Coronary artery (tissue), 2 donors: ENCODE results near the gene UNK.
A peak's percentile ranks its signal among the peaks of the same experiment; 100 is the strongest.
"Not testable (repeated sequence)": the region's sequence is repeated elsewhere in the genome, so short reads cannot be mapped to it uniquely, and the experiment has no call there.

Experiments
- DNase-seq: peaks from one replicate; pipeline ENCODE4 v3.0.0-alpha.2; 2017; ENCODE audit warnings: low spot score
- H3K27ac ChIP-seq, 2 donors: fragments of 200-600 bp; sonication (generic); one replicate each; pipeline ENCODE4 v1.5.1; 2016 to 2019
- H3K4me3 ChIP-seq: fragments of 200-600 bp; sonication (generic); 2 replicates; pipeline ENCODE4 v1.5.1; 2016; ENCODE audit warnings: mild to moderate bottlenecking, moderate library complexity
- TF ChIP-seq, protein P1 (sequence below): fragments of 200-600 bp; sonication (generic); IDR thresholded peaks from one replicate; pipeline ENCODE4 v1.5.1; 2019; ENCODE audit warnings: antibody characterized with exemption

UNK gene

DNA sequence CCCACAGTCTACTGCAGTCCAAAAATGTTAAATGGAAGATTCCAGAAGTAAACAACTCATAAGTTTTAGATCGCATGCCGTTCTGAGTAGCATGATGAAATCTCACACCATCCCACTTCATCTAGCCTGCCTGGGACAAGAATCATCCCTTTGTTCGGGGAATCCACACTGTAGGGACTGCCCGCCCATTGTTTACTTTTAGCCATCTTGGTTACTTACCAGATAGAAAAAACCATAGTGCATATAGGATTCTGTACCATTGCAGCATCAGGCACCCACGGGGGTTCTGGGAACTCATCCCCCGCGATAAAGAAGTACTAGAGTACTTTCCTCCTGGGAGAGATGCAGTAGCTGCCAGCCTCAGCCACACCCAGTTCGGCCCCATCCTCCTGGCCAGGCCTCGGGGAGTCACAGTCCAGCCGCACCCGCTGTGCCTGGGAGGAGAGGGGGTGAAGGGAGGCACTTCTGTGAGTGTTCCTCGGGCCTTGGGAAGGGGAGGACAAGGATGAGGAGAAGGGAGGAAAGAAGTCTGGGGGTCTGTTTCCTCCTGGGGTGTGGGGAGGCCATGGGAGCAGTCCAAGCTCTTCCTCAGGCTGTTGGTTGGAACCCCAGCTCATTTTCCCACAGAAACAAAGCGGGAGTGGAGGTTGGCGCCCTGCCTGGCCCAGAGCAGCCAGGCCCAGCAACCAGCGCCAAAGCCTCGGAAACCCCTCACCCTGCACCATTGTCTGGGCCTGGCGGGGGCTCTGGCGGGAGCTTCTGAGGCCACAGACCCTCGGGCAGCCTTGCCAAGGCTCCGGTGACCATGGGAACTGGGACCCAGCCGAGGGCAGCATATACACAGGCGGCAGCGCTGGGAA is 84.9 kb downstream of the UNK start:
- H3K4me3 ChIP-seq, result peak overlapping the region; percentile 60
- peak; percentile 87 for DNase-seq
- H3K27ac ChIP-seq, result peak overlapping the region; percentile 92 to 94
- TF ChIP-seq, protein P1, sequence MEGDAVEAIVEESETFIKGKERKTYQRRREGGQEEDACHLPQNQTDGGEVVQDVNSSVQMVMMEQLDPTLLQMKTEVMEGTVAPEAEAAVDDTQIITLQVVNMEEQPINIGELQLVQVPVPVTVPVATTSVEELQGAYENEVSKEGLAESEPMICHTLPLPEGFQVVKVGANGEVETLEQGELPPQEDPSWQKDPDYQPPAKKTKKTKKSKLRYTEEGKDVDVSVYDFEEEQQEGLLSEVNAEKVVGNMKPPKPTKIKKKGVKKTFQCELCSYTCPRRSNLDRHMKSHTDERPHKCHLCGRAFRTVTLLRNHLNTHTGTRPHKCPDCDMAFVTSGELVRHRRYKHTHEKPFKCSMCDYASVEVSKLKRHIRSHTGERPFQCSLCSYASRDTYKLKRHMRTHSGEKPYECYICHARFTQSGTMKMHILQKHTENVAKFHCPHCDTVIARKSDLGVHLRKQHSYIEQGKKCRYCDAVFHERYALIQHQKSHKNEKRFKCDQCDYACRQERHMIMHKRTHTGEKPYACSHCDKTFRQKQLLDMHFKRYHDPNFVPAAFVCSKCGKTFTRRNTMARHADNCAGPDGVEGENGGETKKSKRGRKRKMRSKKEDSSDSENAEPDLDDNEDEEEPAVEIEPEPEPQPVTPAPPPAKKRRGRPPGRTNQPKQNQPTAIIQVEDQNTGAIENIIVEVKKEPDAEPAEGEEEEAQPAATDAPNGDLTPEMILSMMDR, result no peak

GRCh38 chr17:75870228-75870627 is 85.6 kb downstream of the UNK start:
- Histone ChIP-seq H3K27ac (peak overlapping the region; percentile 92 to 94), H3K4me3 (peak overlapping the region; percentile 60)
- DNase-seq, result not testable (repeated sequence)

DNA sequence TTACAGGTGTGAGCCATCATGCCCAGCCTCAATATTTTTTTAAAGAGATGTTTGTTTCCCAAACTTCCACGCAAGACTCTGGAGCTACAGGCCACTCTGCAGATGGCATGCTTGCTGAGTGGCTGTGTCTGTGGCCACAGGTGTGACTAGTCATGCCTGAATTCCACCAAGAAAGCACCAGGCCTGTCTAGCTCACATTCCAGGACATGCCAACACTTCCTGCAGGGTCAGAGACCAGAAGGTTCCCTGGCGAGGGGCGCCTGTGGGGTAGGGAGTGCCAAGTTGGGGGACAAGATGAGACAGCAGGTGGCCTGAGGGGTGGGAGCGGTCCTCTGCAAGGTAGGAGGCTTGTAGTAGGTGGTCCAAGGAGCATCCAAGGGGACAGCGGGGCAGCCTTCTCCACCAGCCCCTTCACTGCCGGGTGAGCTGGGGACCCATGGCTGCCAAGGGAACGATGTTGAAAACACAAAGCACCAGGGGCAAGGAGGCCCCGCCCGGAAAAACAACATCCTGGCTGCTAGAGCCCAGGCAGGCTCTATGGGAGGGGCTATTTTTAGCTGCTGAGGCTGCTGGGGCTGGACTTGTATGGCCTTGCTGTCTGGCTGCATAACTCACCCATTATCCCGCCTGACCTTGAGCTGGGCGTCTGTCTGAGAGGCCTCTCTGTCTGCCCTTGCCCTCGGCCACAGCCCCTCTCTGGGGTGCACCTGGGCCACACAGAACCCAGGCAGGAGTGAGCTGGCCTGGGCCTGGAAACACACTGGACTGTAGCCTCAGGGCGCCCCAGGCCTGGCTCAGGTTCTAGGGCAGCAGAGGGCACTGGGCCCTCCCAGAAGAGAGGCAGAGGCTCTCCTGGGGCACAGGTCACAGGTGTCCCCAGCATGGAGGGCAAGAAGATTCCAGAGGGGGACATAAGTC is 88.1 kb downstream of the UNK start:
- DNase-seq, result peak; percentile 96
- TF ChIP-seq, protein P1, result no peak
- peak overlapping the region; percentile 51 for H3K4me3 ChIP-seq
- peak overlapping the region; percentile 96 to 97 for H3K27ac ChIP-seq

GRCh38 chr17:75873587-75874322 is 89.1 kb downstream of the UNK start:
- DNase-seq, result no peak
- TF ChIP-seq, protein P1, result no peak
- Histone ChIP-seq H3K4me3 (peak overlapping the region; percentile 51), H3K27ac (peak overlapping the region; percentile 96 to 97)

DNA sequence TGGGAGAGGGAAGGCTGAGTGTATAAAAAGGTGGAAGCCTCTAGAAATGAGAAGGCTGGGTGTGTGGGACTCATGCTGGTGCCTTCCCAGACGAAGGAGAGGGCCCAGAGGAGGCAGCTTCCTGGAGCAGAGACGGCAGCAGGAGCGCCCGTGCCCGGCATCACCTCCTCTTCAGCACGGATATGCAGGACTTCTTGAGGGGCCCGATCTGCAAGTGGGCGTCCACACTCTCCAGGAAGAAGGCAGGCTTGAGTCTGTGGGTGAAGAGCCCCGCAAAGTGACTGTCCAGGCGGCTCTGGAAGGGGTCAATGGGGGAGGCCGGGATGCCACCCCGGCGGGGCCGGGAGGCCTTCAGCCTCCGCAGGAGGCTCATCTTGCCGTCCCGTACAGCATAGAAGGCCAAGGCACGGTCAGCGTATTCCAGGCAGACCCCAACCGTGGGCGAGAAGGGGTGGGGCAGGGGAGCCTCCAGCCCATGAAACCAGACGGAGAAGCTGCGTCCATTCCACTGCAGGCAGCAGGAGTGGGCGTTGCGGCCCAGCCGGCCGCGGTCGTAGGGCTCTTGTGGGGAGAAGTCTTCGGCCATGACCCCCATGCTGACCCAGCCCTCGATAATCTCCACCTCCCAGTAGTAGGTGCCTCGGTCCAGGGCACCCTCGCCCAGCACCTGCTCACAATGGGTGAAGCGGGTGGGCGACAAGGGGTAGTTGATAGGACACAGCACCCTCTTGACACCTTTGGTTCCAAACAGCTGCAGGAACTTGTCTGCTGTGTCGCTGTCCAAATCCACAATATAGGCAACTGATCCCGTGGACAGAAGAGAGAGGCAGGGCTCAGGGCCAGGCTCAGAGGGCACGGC is 89.9 kb downstream of the UNK start:
- no peak for DNase-seq
- TF ChIP-seq, protein P1, result no peak
- Histone ChIP-seq H3K27ac (peak overlapping the region; percentile 96 to 97), H3K4me3 (peak overlapping the region; percentile 91)
